K562 (cell line): ENCODE data around the gene REC8.

Source experiments
- FOXA1 ChIP-seq: fragments of 450-650 bp; IDR thresholded peaks from 2 replicates; pipeline ENCODE4 v1.6.1; 2016; ENCODE audit warnings: mild to moderate bottlenecking, borderline replicate concordance
- FOXJ2 ChIP-seq: fragments of 200-800 bp; sonication (Bioruptor generic); IDR thresholded peaks from 2 replicates; pipeline ENCODE4 v1.6.1; 2016; ENCODE audit warnings: missing genetic modification characterization, missing compliant biosample characterization
- HNRNPK ChIP-seq: fragments of 200-400 bp; formaldehyde crosslinking; IDR thresholded peaks from one replicate; pipeline ENCODE4 v1.6.1; 2018; ENCODE audit warnings: mild to moderate bottlenecking, low read depth, low read length; ENCODE audit not compliant: poor library complexity, severe bottlenecking
- JUND ChIP-seq, 2 experiments: IDR thresholded peaks; 2 replicates in 1 of 2; 3 replicates in 1 of 2; pipeline ENCODE4 v1.6.1; 2011; ENCODE audit warnings: borderline replicate concordance in 2 of 2, low read depth in 2 of 2, low read length in 2 of 2, improper control_type of control experiment in 1 of 2, missing biosample characterization in 1 of 2, missing genetic modification characterization in 1 of 2, missing genetic modification reagents in 1 of 2
- MTA3 ChIP-seq: fragments of 450-650 bp; formaldehyde crosslinking; IDR thresholded peaks from 2 replicates; pipeline ENCODE4 v1.6.1; 2017; ENCODE audit warnings: mild to moderate bottlenecking, borderline replicate concordance
- PHF20 ChIP-seq: fragments of 450-650 bp; IDR thresholded peaks from 2 replicates; pipeline ENCODE4 v1.6.1; 2018; ENCODE audit not compliant: partially characterized antibody
- TEAD2 ChIP-seq: fragments of 450-650 bp; IDR thresholded peaks from 2 replicates; pipeline ENCODE4 v1.6.1; 2016; ENCODE audit warnings: missing genetic modification characterization, control low read depth, missing compliant biosample characterization

DNA sequence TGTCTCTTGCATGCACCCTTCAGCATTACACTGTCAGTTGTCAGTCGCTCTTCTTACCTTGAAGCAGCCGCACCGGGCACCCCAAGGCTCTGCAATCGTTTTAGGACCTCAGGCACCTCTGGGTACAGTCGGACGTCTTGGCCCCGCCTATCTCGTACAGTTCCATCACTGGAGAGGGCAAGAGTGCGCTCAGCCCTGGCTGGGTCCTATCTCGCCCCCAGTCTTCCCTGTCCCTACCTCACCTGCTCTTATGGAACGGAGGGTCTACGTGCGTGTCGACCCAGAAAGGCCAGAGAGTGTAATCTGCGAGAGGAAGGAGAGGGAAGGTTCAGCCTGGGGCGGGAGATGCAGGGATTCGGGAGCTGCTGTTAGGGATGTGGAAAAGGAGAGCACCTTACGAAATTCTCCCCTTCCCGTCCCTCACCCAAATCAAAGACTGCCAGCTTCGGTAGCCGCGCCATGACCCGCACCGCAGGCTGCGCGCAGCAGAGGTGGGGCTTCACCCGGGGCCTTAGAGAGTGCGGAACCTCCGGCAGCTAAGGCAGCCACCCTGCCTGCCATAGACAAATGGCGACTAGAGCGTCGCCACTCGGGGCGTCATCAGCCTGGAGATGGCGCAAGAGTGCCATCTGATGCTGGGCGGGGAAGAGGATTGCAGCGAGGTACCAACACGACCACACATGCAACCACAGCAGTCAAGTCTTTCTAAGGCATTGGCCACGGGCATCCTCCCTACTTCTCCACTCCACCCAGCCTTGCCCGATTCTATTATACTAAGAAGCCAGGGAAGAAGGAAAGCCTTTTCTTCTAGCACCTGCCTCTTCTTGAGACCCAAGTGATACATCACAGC is 43.8 kb downstream of the REC8 start, which contains the start of gene MDP1:
- no peak for TF ChIP-seq FOXA1
- peak; percentile 85 for TF ChIP-seq JUND (IDR thresholded peaks at IDR 0.05; ENCODE audit: borderline replicate concordance, low read depth, low read length)
- peak; percentile 27; the same call in 1 of the 3 replicates for TF ChIP-seq JUND (tag; IDR thresholded peaks at IDR 0.05; ENCODE audit: borderline replicate concordance, low read depth, low read length)
- TF ChIP-seq FOXJ2 = no peak
- peak; percentile 25; the same call in 1 of the 2 replicates for TF ChIP-seq MTA3
- no peak for TF ChIP-seq TEAD2
- peak; percentile 79 for TF ChIP-seq PHF20
- TF ChIP-seq HNRNPK = no peak
